H1 (cell line): ENCODE results near the gene USHBP1. TPM values are rescaled to one million over a fixed set of nuclear protein-coding genes. Genes with fewer than 3 reads are reported as not detected.

Experiments used
- JUND ChIP-seq: IDR thresholded peaks from 2 replicates; pipeline ENCODE4 v1.6.1; 2011; ENCODE audit warnings: mild to moderate bottlenecking, improper control_type of control experiment, low read length
- NRF1 ChIP-seq: IDR thresholded peaks from 2 replicates; pipeline ENCODE4 v1.6.1; 2011; ENCODE audit warnings: mild to moderate bottlenecking, low read depth, low read length, improper control_type of control experiment
- POLR2AphosphoS5 ChIP-seq: IDR thresholded peaks from 2 replicates; pipeline ENCODE4 v1.6.1; 2011; ENCODE audit warnings: low read depth, low read length
- SP4 ChIP-seq: IDR thresholded peaks from 2 replicates; pipeline ENCODE4 v1.6.1; 2012; ENCODE audit warnings: low read length, inconsistent platforms
- polyA plus RNA-seq, 7 experiments: library from polyadenylated mRNA; depleted of rRNA in 3 of 7; stranded (reverse) in 5 of 7; unstranded in 2 of 7; fragments of >200 nt in 5 of 7; fragments of 200-250 nt in 2 of 7; gene quantifications; 1 replicate in 5 of 7; 2 replicates in 1 of 7; 4 replicates in 1 of 7; pipeline versions ENCODE4 v1.2.1 to v1.2.3, GENCODE V29; 2011 to 2013; ENCODE audit warnings: missing spikeins in 2 of 7, mixed read lengths in 2 of 7
- total RNA-seq: library from RNA; stranded (reverse); fragmentation: NEBNext Ultra II Directional; extraction: Animal tissue kit (Norgen Biotek cat#: 25700); gene quantifications from 2 replicates; pipeline ENCODE4 v1.2.1, GENCODE V29; 2021
- TF ChIP-seq, protein P1 (sequence below): IDR thresholded peaks from 2 replicates; pipeline ENCODE4 v1.6.1; 2012; ENCODE audit warnings: low read length, inconsistent platforms

Gene USHBP1
- total and polyA plus RNA-seq, 2 of the 8 experiments (the other 6 are each of a cell fraction or from before 2014, with no cell fraction given): 5.0 to 7.5 TPM

GRCh38 chr19:17229890-17230289 lies 34.7 kb downstream of the USHBP1 start (continued):
- TF ChIP-seq, protein P1, sequence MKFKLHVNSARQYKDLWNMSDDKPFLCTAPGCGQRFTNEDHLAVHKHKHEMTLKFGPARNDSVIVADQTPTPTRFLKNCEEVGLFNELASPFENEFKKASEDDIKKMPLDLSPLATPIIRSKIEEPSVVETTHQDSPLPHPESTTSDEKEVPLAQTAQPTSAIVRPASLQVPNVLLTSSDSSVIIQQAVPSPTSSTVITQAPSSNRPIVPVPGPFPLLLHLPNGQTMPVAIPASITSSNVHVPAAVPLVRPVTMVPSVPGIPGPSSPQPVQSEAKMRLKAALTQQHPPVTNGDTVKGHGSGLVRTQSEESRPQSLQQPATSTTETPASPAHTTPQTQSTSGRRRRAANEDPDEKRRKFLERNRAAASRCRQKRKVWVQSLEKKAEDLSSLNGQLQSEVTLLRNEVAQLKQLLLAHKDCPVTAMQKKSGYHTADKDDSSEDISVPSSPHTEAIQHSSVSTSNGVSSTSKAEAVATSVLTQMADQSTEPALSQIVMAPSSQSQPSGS: no peak
- TF ChIP-seq JUND (no peak), SP4 (no peak), NRF1 (no peak), POLR2AphosphoS5 (no peak)
